Nephron (organoid): ENCODE results near the gene PIAS1.
A peak's percentile ranks its signal among the peaks of the same experiment; 100 is the strongest.

Experiments
- H3K27ac Mint-ChIP-seq, 3 experiments: 2 replicates each; pipeline ENCODE4 v1.8.0; 2020; ENCODE audit warnings: mixed read lengths in 3 of 3, mild to moderate bottlenecking in 2 of 3, moderate library complexity in 1 of 3
- H3K27me3 Mint-ChIP-seq: 2 replicates; pipeline ENCODE4 v1.8.0; 2021; ENCODE audit warnings: low read depth, mild to moderate bottlenecking, moderate library complexity, mixed read lengths
- H3K36me3 Mint-ChIP-seq: 2 replicates; pipeline ENCODE4 v1.8.0; 2020; ENCODE audit warnings: low read depth, mixed read lengths
- H3K4me1 Mint-ChIP-seq: 2 replicates; pipeline ENCODE4 v1.8.0; 2020; ENCODE audit warnings: mixed read lengths
- H3K4me3 Mint-ChIP-seq, 3 experiments: 2 replicates each; pipeline ENCODE4 v1.8.0; 2020; ENCODE audit warnings: mild to moderate bottlenecking in 3 of 3, mixed read lengths in 3 of 3, moderate library complexity in 2 of 3
- H3K9me3 Mint-ChIP-seq: 2 replicates; pipeline ENCODE4 v1.8.0; 2020; ENCODE audit warnings: mixed read lengths
- TF ChIP-seq, protein P1 (sequence below), 3 experiments: fragments of 200-600 bp; sonication (generic); IDR thresholded peaks; one replicate each; pipeline ENCODE4 v1.5.0; 2021; ENCODE audit warnings: antibody characterized with exemption in 3 of 3; ENCODE audit not compliant: unreplicated experiment in 3 of 3

Gene PIAS1

DNA sequence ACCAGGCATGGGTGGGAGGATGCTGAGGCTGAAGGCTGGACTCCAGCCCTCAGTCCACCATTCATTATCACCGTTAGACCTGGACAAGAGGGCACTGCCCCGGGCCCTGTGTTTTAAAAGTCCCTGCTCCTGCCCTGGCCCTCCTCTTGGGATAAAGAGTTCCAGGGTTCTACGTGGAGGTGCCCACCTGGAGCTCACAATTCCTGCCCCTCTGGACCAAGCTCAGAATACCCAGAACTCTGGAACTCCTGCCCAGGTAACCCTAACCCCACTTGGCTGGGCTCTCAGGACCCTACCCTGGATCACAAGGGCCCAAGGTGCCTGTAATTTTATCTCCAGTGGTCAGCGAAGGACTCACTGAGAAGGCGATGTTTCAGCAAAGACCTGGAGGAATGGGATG lies 149.8 kb downstream of the PIAS1 start:
- Mint-ChIP-seq H3K36me3 (no peaks in the 10 kb centered on the region), H3K9me3 (no peaks in the 10 kb centered on the region), H3K27ac (peak overlapping the region in 1 of 3 experiments; percentile 58), H3K4me1 (peaks cover 47% of the 10 kb centered on the region), H3K4me3 (no peak overlapping the region), H3K27me3 (no peaks in the 10 kb centered on the region)
- TF ChIP-seq, protein P1, sequence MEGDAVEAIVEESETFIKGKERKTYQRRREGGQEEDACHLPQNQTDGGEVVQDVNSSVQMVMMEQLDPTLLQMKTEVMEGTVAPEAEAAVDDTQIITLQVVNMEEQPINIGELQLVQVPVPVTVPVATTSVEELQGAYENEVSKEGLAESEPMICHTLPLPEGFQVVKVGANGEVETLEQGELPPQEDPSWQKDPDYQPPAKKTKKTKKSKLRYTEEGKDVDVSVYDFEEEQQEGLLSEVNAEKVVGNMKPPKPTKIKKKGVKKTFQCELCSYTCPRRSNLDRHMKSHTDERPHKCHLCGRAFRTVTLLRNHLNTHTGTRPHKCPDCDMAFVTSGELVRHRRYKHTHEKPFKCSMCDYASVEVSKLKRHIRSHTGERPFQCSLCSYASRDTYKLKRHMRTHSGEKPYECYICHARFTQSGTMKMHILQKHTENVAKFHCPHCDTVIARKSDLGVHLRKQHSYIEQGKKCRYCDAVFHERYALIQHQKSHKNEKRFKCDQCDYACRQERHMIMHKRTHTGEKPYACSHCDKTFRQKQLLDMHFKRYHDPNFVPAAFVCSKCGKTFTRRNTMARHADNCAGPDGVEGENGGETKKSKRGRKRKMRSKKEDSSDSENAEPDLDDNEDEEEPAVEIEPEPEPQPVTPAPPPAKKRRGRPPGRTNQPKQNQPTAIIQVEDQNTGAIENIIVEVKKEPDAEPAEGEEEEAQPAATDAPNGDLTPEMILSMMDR (IDR thresholded peaks at IDR 0.05; ENCODE audit: unreplicated experiment in 3 of 3): no peak

DNA sequence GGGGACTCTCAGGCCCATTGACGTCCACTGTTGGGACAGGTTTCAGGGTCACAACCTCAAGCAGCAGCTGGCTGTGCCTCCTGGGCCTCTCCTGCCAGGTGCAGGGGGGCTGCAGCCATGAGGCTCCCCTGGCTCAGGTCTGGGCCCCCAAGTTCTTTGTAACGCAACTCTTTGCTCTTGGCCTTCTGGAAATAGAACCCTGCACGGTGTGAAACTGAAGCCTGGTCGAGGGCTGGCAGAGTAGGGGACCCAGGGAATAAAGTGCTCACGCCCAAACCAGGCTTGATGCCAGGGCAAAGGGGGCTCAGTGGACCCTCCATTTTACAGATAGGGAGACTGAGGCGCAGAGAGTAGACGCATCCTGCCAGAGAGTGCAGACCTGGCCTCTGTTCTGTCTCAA lies 150.2 kb downstream of the PIAS1 start:
- TF ChIP-seq, protein P1 (IDR thresholded peaks at IDR 0.05; ENCODE audit: unreplicated experiment in 3 of 3): no peak
- no peak overlapping the region for H3K4me3 Mint-ChIP-seq
- no peaks in the 10 kb centered on the region for H3K27me3 Mint-ChIP-seq
- no peaks in the 10 kb centered on the region for H3K9me3 Mint-ChIP-seq
- peaks cover 47% of the 10 kb centered on the region for H3K4me1 Mint-ChIP-seq
- H3K27ac Mint-ChIP-seq: peak overlapping the region; percentile 82 to 93 (median 90)
- no peaks in the 10 kb centered on the region for H3K36me3 Mint-ChIP-seq

DNA sequence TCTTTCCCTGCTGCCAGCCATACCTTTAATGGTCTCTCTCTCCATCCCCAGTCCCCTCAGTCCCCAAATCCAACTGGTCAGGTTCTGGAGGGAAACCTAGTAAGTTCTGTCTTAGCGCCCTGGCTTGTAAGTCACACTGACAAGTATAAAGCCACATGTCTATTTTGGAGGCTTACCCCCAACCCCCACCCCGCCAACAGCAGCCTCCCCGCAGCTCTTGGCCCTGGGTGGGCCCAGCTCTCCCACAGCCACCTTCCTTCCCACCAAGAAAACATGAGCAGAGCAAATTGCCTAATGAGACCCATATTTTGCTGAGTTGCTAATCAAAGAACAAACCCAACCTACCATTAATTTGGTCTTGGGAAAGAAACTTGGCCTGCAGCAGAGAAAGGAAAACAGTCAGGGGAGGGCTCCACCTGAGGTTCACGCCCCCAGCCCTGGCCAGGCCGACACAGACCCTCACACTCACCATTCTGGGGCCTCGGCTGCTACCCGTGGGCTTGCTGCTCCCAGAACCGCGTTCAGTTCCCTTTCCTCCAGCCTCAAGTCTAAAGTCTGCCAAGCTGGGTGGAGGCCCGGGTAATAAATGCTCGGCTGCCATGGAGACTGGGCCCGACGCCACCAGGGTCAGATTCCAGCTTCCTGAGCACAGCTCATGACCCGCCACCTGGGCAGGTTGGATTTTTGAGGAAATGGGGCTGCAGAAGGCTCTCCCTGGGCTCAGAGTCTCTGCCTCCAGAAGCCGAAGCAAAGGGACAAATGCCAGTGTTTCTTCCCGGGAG lies 150.9 kb downstream of the PIAS1 start, which contains the start of gene CALML4:
Gene CALML4 (minus strand): TSS at position 557 of the 782 bp plus-strand sequence. CDS start 85 bp downstream, at position 472.
- H3K27ac Mint-ChIP-seq: peak within 1 kb of the TSS; percentile 82 to 93 (median 90)
- peaks cover 42% of the 10 kb centered on the region for H3K4me1 Mint-ChIP-seq
- H3K27me3 Mint-ChIP-seq: no peaks in the 10 kb centered on the region
- TF ChIP-seq, protein P1 (IDR thresholded peaks at IDR 0.05; ENCODE audit: unreplicated experiment in 3 of 3): no peak
- no peaks in the 10 kb centered on the region for H3K36me3 Mint-ChIP-seq
- no peaks in the 10 kb centered on the region for H3K9me3 Mint-ChIP-seq
- peak within 1 kb of the TSS; percentile 19 to 61 (median 39) for H3K4me3 Mint-ChIP-seq

DNA sequence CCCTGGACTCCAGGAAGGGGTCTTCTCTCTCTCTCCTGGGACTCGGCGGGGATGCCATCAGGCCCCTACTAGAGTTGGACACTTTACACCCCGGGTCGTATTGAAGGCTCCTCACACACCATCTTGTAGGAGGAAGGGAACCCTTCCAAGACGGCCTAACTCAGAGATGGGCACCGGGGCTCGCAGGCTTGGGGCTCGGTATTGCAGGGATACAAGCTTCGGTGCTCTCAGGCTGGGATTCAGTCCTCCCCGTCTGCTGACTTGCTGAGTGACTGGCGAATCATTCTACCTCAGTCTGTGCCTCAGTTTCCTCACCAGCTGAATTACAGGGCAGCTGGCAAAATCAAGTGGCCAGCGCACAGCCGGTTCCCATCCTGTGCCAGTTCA lies 151.4 kb downstream of the PIAS1 start:
- no peaks in the 10 kb centered on the region for H3K36me3 Mint-ChIP-seq
- no peaks in the 10 kb centered on the region for H3K9me3 Mint-ChIP-seq
- peak overlapping the region; percentile 82 to 93 (median 90) for H3K27ac Mint-ChIP-seq
- H3K4me1 Mint-ChIP-seq: peaks cover 37% of the 10 kb centered on the region
- H3K27me3 Mint-ChIP-seq: no peaks in the 10 kb centered on the region
- TF ChIP-seq, protein P1 (IDR thresholded peaks at IDR 0.05; ENCODE audit: unreplicated experiment in 3 of 3): no peak
- peak overlapping the region in 1 of 3 experiments; percentile 61 for H3K4me3 Mint-ChIP-seq

DNA sequence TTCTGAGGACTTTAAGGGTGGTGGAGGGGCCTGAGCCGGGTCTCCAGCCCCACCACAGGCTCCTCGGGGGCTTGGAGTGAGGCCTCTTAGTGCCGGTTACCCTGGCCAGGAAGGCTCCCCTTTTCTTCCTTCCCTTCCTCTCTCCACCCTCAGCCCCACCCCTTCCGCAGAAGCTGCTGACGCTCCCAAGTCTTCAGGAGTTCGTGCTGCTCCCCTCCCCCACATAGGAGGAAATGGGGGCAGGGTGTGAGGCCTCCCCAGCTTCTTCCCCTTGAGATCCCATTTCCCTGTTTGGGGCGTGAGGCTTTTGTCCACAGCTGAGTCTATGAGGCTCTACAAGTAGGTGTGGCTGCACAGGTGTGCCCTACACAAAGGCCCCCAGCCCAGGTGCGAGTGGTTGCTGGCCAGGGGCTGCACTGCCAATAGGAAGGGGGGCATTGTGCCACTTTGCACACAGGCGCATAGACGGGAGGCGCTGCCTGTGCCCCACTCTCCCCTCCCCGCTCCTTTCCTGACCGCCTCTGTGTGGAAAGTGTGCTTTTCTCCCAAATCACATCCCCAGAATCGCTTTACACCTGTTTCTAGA lies 151.9 kb downstream of the PIAS1 start:
- Mint-ChIP-seq H3K9me3 (no peaks in the 10 kb centered on the region), H3K27ac (peak overlapping the region; percentile 82 to 93 (median 90)), H3K4me1 (peaks cover 34% of the 10 kb centered on the region), H3K36me3 (no peaks in the 10 kb centered on the region), H3K27me3 (no peaks in the 10 kb centered on the region), H3K4me3 (no peak overlapping the region)
- TF ChIP-seq, protein P1 (IDR thresholded peaks at IDR 0.05; ENCODE audit: unreplicated experiment in 3 of 3): no peak
